NCI-H1105 treated with DMSO at 0.1 percent for 48 hours (cell line): ENCODE measurements around the gene KANK4.

Source experiments
- DNase-seq: peaks from one replicate; lab custom pipeline; 2025; lab: John Stamatoyannopoulos, UW

The KANK4 gene

GRCh38 chr1:62304975-62305374, 14.3 kb downstream of the KANK4 start:
- no peak for DNase-seq

GRCh38 chr1:62304515-62304914, 14.7 kb downstream of the KANK4 start:
- no peak for DNase-seq

- no peak for DNase-seq
Measured at GRCh38 chr1:62301726-62302390, 17.4 kb downstream of the KANK4 start.

GRCh38 chr1:62299426-62300200, 19.6 kb downstream of the KANK4 start:
- DNase-seq: no peak

- DNase-seq: no peak
Measured at GRCh38 chr1:62295921-62296491, 23.2 kb downstream of the KANK4 start.

GRCh38 chr1:62294261-62294660, 25.0 kb downstream of the KANK4 start:
- no peak for DNase-seq

- no peak for DNase-seq
Measured at GRCh38 chr1:62288662-62289061, 30.6 kb downstream of the KANK4 start.

GRCh38 chr1:62288224-62288623, 31.0 kb downstream of the KANK4 start:
- no peak for DNase-seq

- no peak for DNase-seq
Measured at GRCh38 chr1:62286786-62287224, 32.4 kb downstream of the KANK4 start.

- no peak for DNase-seq
Measured at GRCh38 chr1:62285984-62286785, 33.0 kb downstream of the KANK4 start.

- no peak for DNase-seq
Measured at GRCh38 chr1:62285440-62285839, 33.8 kb downstream of the KANK4 start.

GRCh38 chr1:62283986-62284385, 35.2 kb downstream of the KANK4 start:
- DNase-seq: no peak

- DNase-seq: no peak
Measured at GRCh38 chr1:62282909-62283755, 36.1 kb downstream of the KANK4 start.

GRCh38 chr1:62281922-62282555, 37.2 kb downstream of the KANK4 start:
- no peak for DNase-seq

GRCh38 chr1:62280960-62281465, 38.2 kb downstream of the KANK4 start:
- no peak for DNase-seq

GRCh38 chr1:62280150-62280549, 39.1 kb downstream of the KANK4 start:
- no peak for DNase-seq

GRCh38 chr1:62276791-62277190, 42.4 kb downstream of the KANK4 start:
- no peak for DNase-seq

- no peak for DNase-seq
Measured at GRCh38 chr1:62274496-62275485, 44.4 kb downstream of the KANK4 start.

- no peak for DNase-seq
Measured at GRCh38 chr1:62273953-62274352, 45.3 kb downstream of the KANK4 start.
